GM19351 (cell line): ENCODE results near the gene PRSS21.

Experiments used
- ATAC-seq: cut with Tn5 transposase; IDR thresholded peaks from one replicate; pipeline ENCODE4 v1.9.1; 2021; ENCODE audit warnings: mild to moderate bottlenecking, moderate library complexity; ENCODE audit not compliant: unreplicated experiment

The PRSS21 gene

GRCh38 chr16:2779151-2779920 lies 37.7 kb upstream of the PRSS21 start:
- ATAC-seq: no peak

DNA sequence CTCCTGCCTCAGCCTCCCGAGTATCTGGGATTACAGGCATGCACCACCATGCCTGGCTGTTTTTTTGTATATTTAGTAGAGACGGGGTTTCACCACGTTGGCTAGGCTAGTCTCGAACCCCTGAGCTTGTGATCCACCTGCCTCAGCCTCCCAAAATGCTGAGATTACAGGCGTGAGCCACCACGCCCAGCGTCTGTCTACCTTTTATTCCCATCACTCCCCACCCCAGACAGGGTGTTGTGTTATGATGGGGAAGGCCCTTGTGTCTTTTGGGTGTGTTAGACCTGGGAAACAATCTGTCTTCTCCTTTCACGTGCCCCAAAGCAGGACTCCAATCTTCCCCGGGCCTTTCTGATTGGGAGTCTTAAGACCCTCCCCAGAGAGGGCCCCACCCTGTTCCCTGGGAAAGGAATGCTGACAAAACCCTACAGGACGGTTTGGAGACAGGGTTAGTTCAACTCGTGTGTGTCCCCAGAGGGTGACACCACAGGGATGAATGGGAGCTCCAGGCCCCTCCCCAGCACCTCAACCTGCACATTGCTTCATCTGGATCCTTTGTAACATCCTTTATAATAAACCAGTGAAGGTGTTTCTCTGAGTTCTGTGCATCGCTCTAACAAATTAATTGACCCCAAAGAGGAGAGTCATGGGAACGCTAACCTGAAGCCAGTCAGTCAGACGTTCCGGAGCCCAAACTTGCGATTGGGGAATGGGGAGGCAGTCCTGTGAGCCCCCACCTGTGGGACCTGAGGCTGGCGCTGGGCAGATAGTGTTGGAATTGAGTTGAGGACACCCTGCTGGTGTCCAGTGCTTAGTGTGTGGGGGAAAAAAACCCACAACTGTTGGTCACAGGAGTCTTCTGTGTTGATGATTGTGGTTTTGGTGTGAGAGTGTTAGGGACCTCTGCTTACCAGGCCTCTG lies 36.8 kb upstream of the PRSS21 start:
- no peak for ATAC-seq

DNA sequence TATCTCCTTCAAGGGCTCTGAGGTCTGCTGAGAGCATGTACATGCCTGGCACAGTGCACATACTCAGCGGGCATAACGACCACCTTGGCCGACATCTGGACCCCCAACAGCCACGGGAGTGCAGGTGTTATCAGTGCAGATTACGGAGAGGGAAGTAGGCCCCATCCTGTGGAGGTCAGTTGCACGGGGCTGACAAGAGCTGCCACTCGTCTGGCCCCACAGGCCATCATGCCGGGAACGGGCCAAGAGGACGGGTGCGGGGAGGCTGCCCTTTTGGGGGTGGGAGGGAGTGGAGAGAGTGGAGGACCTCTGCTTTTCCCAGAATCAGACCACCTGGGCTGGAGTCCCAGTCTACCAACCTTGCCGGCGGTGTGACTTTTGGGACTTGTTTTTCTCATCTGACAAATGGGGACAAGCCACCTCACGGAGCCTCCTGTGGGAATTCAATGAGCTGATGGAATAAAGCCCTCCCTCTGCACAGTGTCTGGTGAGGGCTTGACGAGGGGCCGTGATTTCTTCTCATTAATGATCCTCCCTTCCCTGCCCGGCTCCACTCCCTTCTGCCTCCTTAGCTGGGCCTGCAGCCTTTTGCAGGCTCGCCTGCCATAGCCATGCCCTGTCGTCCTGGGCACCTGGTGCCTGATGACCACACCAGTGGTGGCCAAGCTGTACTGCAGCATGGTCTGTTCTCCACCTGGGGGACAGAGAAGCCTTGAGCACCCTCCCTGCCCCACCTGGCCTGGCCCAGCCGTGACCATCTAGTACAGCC lies 34.3 kb upstream of the PRSS21 start:
- no peak for ATAC-seq

GRCh38 chr16:2783581-2784357 lies 33.3 kb upstream of the PRSS21 start:
- ATAC-seq: no peak

DNA sequence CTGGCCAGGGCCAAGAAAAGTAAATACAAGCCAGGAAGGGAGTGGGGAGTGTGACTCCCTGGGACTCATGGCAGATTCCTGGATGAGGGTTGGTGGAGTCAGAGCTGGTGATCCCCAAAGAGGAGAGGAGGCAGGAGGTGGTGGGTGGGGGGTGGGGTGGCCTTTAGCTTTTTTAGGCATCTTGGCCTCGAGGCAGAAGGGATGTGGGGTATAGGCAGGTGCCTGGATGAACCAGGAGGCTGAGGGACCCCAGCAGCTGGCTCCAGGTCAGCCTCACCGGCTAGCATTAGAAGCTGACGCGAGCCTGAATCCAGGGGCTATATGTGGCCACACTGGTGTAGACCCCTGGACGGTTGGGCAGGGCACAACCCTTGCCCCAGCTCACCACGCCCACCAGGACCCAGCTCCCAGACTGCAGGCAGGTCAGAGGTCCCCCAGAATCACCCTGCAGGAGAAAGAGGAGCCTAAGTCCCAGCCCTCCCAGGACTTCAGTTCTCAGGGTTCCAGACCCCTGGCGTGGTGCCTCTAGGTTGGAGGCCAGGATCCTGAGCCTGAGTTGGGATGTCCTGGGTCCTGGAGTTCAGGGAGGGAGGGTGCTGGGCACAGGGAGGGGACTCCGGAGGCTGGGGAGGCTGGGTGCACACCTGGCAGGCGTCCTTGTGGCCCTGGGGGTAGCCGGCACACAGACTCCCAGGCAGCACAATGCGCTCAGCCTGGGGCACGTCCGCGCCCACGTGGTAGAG lies 32.5 kb upstream of the PRSS21 start:
- no peak for ATAC-seq

DNA sequence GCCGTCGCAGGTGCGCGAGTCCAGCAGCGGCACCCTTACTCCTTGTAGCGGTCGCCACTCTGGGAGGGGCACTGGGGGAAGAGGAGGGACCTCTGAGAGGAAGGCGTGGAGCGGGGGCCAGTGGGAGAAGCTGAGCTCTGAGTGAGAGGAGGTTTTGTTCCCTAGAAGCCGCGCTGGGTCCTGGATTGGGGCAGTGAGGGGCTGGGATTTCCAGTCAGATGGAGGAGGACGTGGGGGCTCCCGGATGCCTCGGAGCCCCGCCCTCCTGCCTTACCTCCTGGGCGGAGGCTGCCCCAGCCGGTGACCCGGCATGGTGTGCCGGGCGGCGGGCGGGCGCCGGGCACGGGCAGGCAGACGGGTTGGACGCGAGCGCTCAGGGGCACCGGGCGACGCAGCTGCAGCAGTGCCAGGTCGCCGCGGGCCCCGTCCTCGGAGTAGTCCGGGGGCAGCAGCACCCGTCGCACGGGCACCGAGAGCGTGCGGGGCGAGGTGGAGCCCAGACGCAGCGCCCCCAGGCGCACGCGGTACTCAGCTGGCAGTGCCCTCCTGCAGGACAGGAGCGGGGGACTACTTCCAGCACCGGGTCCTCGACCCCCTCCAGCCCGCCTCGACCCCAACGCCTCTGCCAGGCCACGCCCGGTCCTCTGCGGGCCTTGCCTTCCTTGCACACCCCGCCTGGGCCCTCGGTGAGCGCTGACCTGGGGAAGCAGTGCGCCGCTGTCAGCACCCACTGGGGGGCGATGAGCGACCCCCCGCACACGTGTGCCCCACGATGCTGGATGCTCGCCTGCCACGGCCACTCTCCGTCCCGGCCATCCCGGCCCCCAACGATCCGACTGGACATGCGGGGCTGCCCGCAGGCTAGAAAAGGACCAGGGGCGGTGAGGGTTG lies 31.7 kb upstream of the PRSS21 start:
- ATAC-seq: no peak

DNA sequence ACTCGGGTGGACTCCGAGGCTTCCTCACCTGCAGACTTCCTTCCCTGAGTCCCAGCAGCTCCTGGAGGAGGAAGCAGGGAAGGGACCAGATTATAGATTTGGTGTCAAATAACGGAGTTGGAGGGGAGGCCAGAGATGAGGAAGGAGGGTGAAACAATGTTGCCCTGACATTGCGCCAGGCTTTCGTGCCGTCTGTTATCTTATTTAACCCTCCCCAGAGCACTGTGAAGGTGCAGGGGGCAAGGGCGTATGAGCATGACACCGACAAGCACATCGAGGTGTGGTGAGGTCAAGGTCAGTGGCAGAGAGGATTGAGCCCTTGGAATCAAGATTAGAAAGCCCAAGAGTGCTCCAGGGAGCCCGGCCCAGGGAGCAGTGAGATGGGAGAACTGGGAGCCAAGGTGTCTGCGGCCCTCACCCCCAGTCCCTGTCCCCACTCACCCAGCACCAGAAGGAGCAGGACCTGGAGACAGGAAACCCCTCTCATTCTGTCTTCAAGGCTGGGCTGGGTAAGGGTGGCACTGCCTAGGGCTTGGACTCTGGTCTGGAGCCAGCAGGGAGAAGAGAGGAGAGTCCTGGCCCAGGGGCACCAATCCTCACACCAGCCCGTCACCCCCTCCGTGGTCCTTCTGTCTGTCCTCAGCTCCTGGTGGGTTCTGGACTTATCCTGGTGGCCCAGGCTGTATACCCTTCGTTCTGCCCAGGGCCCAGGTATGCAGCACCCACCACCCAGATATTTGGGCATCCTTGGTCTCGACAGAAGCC lies 30.8 kb upstream of the PRSS21 start:
- no peak for ATAC-seq

DNA sequence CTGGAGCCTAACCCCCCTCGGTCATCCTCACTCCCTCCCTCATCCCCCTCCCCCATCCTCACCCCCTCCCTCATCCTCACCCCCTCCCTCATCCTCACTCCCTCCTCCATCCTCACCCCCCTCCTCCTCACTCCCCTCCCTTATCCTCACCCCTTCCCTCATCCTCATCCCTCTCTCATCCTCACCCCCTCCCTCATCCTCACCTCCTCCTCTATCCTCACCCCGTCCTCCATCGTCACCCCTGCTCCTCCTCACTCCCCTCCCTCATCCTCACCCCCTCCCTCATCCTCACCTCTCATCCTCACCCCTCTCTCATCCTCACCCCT lies 30.2 kb upstream of the PRSS21 start:
- no peak for ATAC-seq

DNA sequence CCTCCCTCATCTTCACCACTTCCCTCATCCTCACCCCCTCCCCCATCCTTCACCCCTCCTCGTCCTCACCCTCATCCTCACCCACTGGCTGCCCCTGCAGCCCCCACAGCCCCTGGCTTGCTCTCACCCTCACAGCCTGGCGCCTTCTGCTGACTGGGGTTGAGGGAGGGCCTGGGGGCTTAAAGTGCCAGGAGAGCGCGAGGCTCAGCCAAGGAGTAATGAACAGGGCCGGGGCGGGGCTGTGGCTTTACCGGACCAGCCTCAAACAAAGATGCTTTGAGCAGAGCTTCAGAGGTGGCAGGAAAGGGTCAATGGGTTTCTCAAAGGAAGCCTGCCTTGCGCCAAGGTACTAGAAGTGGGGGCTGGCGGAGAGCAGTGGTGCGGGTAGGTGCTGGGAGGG lies 29.6 kb upstream of the PRSS21 start, which contains the start of gene PRSS33:
PRSS33 (minus strand) TSS at position 155 of the 400 bp plus-strand sequence. CDS start 1,013 bp downstream, outside the sequence.
- ATAC-seq: no peak

- no peak for ATAC-seq
These were observed 29.1 kb upstream of the PRSS21 start for GRCh38 chr16:2787961-2788360.

DNA sequence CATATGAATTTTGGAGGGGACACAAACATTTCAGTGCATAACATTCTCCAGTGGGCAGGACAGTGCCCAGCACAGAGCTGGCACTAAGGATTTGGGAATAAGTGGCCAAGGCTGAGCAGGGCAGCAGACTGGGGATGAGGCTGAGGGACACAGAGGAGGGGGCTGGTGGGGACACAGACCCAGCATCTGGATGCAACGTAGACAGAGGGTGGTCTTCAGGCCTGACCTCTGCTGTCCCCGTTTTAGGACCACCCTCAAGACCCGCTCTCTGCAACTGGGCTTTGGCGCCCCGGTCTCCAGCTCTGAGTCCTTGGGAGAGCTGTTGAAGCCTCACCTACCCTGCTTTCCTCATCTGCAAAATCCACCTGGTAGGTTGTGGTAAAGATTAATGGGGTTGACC lies 26.4 kb upstream of the PRSS21 start:
- ATAC-seq: no peak

DNA sequence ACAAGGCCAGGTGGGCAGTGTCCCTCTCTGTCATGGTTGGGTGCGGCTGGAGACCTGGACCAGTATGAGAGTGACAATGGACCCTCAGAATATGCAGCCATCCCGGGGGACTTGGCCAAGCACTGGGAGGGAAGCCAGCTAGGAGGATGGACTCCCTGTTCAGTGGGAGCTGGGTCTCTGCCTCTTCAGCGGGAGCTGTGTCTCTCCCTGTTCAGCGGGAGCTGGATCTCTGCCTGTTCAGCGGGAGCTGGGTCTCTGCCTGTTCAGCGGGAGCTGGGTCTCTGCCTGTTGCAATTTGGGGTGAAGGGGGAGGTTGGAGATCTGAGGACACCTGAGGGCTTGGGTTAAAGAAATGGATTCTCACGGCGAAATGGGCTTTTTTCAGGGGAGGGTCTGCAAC lies 25.9 kb upstream of the PRSS21 start:
- no peak for ATAC-seq

DNA sequence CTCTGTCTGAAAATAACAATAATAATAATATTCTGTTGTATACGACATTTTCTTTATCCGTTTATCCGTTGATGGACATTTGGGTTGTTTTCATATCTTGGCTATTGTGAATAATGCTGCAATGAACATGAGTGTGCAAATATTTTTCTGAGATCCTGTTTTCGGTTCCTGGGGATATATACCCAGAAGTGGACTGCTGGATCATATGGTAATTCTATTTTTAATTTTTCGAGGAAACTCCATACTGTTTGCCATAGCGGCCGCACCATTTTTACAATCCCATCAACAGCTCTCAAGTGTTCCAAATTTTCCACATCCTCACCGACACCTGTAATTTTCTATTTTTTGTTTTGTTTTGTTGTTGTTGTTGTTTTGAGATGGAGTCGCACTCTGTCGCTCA lies 24.1 kb upstream of the PRSS21 start:
- ATAC-seq: no peak

- no peak for ATAC-seq
These were observed 21.5 kb upstream of the PRSS21 start for GRCh38 chr16:2795395-2796143.

- no peak for ATAC-seq
These were observed 18.3 kb upstream of the PRSS21 start for GRCh38 chr16:2798723-2799204.

DNA sequence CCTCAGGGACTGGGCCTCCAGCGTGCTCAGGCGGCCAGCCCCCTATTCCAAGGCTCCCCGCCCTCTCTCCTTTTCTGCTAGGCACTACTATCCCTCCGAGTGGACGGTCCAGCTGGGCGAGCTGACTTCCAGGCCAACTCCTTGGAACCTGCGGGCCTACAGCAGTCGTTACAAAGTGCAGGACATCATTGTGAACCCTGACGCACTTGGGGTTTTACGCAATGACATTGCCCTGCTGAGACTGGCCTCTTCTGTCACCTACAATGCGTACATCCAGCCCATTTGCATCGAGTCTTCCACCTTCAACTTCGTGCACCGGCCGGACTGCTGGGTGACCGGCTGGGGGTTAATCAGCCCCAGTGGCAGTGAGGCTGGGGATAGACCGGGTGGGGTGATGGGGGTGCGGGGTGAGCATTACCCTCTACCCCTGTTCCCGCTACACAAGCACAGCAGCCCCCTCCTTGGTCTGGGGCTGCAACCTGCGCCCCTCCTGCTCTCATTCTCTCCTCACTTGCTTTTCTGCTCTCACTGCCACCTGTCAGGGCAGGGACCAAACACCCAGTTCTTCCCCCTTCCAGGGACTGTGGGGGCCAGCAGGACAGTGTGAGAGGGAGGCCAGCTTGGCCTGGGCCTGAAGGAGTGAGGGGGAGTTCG lies 17.7 kb upstream of the PRSS21 start:
- no peak for ATAC-seq

- ATAC-seq: no peak
These were observed 17.2 kb upstream of the PRSS21 start for GRCh38 chr16:2799859-2800226.
